SH-SY5Y (cell line): ENCODE results near the gene POLQ.

Experiments used
- GATA2 ChIP-seq: IDR thresholded peaks from 2 replicates; pipeline ENCODE4 v1.6.1; 2011; ENCODE audit warnings: mild to moderate bottlenecking, low read depth, low read length
- GATA3 ChIP-seq: IDR thresholded peaks from 2 replicates; pipeline ENCODE4 v1.6.1; 2011; ENCODE audit warnings: low read depth, mild to moderate bottlenecking, low read length, moderate library complexity

- TF ChIP-seq GATA2 (no peak), GATA3 (no peak)
Measured at GRCh38 chr3:121467085-121467484, 78.7 kb downstream of the POLQ start.
